ENCODE measurements around the gene ATP7B.

- TF ChIP-seq NFIC (IDR thresholded peaks at IDR 0.05) (no peak), USF1 (IDR thresholded peaks at IDR 0.05) (no peak), RAD21 (IDR thresholded peaks at IDR 0.05; ENCODE audit: low read depth) (no peak), TCF12 (IDR thresholded peaks at IDR 0.05; ENCODE audit: low read depth) (no peak), REST (IDR thresholded peaks at IDR 0.05; ENCODE audit: low read depth) (no peak), MAX (IDR thresholded peaks at IDR 0.05) (no peak), TAF1 (IDR thresholded peaks at IDR 0.05; ENCODE audit: low read depth) (no peak), EGR1 (IDR thresholded peaks at IDR 0.05) (no peak), YY1 (IDR thresholded peaks at IDR 0.05; ENCODE audit: low read depth) (no peak), EP300 (IDR thresholded peaks at IDR 0.05; ENCODE audit: borderline replicate concordance) (no peak), TEAD4 (IDR thresholded peaks at IDR 0.05) (no peak)
These were observed 17.5 kb downstream of the ATP7B start for GRCh38 chr13:51993713-51994112.
